HG03432 (cell line): ENCODE data around the gene SAMD15.
"Not testable (repeated sequence)": the region's sequence is repeated elsewhere in the genome, so short reads cannot be mapped to it uniquely, and the experiment has no call there.

Experiments used
- ATAC-seq: cut with Tn5 transposase; IDR thresholded peaks from one replicate; pipeline ENCODE4 v1.9.1; 2021; ENCODE audit warnings: mild to moderate bottlenecking, moderate library complexity; ENCODE audit not compliant: unreplicated experiment

Gene SAMD15

GRCh38 chr14:77376771-77377501, at the start of gene SAMD15, which contains the start of gene TMED8:
Gene SAMD15 (plus strand): TSS chr14:77377379. CDS start chr14:77377419, 40 bp downstream.
Gene TMED8 (minus strand): TSS chr14:77377094. CDS start chr14:77377053, 41 bp downstream.
- peak; percentile 91 for ATAC-seq

GRCh38 chr14:77329872-77330271, 47.3 kb upstream of the SAMD15 start:
- no peak for ATAC-seq

- ATAC-seq, result no peak
These were observed 41.6 kb upstream of the SAMD15 start for GRCh38 chr14:77335576-77335975.

- ATAC-seq, result not testable (repeated sequence)
These were observed 39.9 kb upstream of the SAMD15 start for GRCh38 chr14:77337255-77337654.

- ATAC-seq, result no peak
These were observed 39.3 kb upstream of the SAMD15 start for GRCh38 chr14:77337880-77338279.

- ATAC-seq, result no peak
These were observed 38.9 kb upstream of the SAMD15 start for GRCh38 chr14:77338302-77338701.

- no peak for ATAC-seq
These were observed 37.8 kb upstream of the SAMD15 start for GRCh38 chr14:77339407-77339806.

- ATAC-seq, result no peak
These were observed 36.8 kb upstream of the SAMD15 start for GRCh38 chr14:77340389-77340788.

GRCh38 chr14:77342726-77343397, 34.3 kb upstream of the SAMD15 start:
- ATAC-seq, result no peak

GRCh38 chr14:77343662-77344061, 33.5 kb upstream of the SAMD15 start:
- no peak for ATAC-seq

GRCh38 chr14:77344377-77344996, 32.7 kb upstream of the SAMD15 start:
- no peak for ATAC-seq

GRCh38 chr14:77346495-77346894, 30.7 kb upstream of the SAMD15 start:
- no peak for ATAC-seq

GRCh38 chr14:77347751-77348150, 29.4 kb upstream of the SAMD15 start:
- ATAC-seq, result no peak

- no peak for ATAC-seq
These were observed 23.6 kb upstream of the SAMD15 start for GRCh38 chr14:77353469-77354141.

- ATAC-seq, result no peak
These were observed 21.4 kb upstream of the SAMD15 start for GRCh38 chr14:77355811-77356210.

- no peak for ATAC-seq
These were observed 20.3 kb upstream of the SAMD15 start for GRCh38 chr14:77356899-77357298.

- ATAC-seq, result no peak
These were observed 17.6 kb upstream of the SAMD15 start for GRCh38 chr14:77359626-77360025.

GRCh38 chr14:77364146-77364545, 13.0 kb upstream of the SAMD15 start:
- no peak for ATAC-seq

- ATAC-seq, result no peak
These were observed 7.9 kb upstream of the SAMD15 start for GRCh38 chr14:77369285-77369684.

GRCh38 chr14:77372304-77372841, 4.8 kb upstream of the SAMD15 start:
- peak; percentile 28 for ATAC-seq
